Smooth muscle cell (in vitro differentiated cells): ENCODE data around the gene AOAH. TPM values are rescaled to one million over a fixed set of nuclear protein-coding genes. Genes with fewer than 3 reads are reported as not detected.
"Not testable (repeated sequence)": the region's sequence is repeated elsewhere in the genome, so short reads cannot be mapped to it uniquely, and the experiment has no call there.

ENCODE experiments used
- DNase-seq: peaks from one replicate; lab custom pipeline; 2025; ENCODE audit not compliant: unreplicated experiment; lab: John Stamatoyannopoulos, UW
- H2AFZ ChIP-seq: fragments of 200-600 bp; sonication (generic); 2 replicates; pipeline ENCODE4 v1.6.0; 2016; ENCODE audit warnings: antibody characterized with exemption, low read depth, mild to moderate bottlenecking
- H3F3A ChIP-seq: fragments of 200-600 bp; sonication (generic); 2 replicates; pipeline ENCODE4 v1.6.0; 2017; ENCODE audit warnings: antibody characterized with exemption, low read depth
- H3K27ac ChIP-seq: fragments of 200-600 bp; sonication (generic); 2 replicates; pipeline ENCODE4 v1.5.1; 2016; ENCODE audit warnings: low read depth, mild to moderate bottlenecking
- H3K27me3 ChIP-seq: fragments of 200-600 bp; sonication (generic); 2 replicates; pipeline ENCODE4 v1.6.1; 2016; ENCODE audit warnings: low read depth, mild to moderate bottlenecking
- H3K36me3 ChIP-seq: fragments of 200-600 bp; sonication (generic); 2 replicates; pipeline ENCODE4 v1.5.1; 2016; ENCODE audit warnings: low read depth
- H3K4me1 ChIP-seq: fragments of 200-600 bp; sonication (generic); 2 replicates; pipeline ENCODE4 v1.5.1; 2016; ENCODE audit warnings: low read depth
- H3K4me2 ChIP-seq: fragments of 200-600 bp; sonication (generic); 2 replicates; pipeline ENCODE4 v1.6.0; 2016; ENCODE audit warnings: mild to moderate bottlenecking
- H3K4me3 ChIP-seq: fragments of 200-600 bp; sonication (generic); 2 replicates; pipeline ENCODE4 v1.5.1; 2016; ENCODE audit warnings: mild to moderate bottlenecking
- H3K79me2 ChIP-seq: fragments of 200-600 bp; sonication (generic); 2 replicates; pipeline ENCODE4 v1.6.0; 2016; ENCODE audit warnings: low read depth, mild to moderate bottlenecking
- H3K9ac ChIP-seq: fragments of 200-600 bp; sonication (generic); 2 replicates; pipeline ENCODE4 v1.6.0; 2016; ENCODE audit warnings: low read depth
- H3K9me3 ChIP-seq: fragments of 200-600 bp; sonication (generic); replicated peaks from 2 replicates; pipeline ENCODE4 v1.5.1; 2016; ENCODE audit warnings: low read depth
- H4K20me1 ChIP-seq: fragments of 200-600 bp; sonication (generic); 2 replicates; pipeline ENCODE4 v1.6.0; 2016; ENCODE audit warnings: low read depth
- CTCF ChIP-seq: fragments of 200-600 bp; sonication (generic); IDR thresholded peaks from 2 replicates; pipeline ENCODE4 v1.5.1; 2017; ENCODE audit warnings: borderline replicate concordance, mild to moderate bottlenecking, antibody characterized with exemption; ENCODE audit not compliant: insufficient read depth, poor library complexity, severe bottlenecking
- WGBS: methylation state at CpG from one replicate; pipeline ENCODE4 v1.1.7; 2016; ENCODE audit warnings: low lambda C conversion rate; 5-methylcytosine and 5-hydroxymethylcytosine counted together
- polyA plus RNA-seq: library from polyadenylated mRNA; unstranded; fragments of >200 nt; fragmentation: Nextera tagmentation; extraction: Ambion mirVana; gene quantifications from 2 replicates; pipeline ENCODE4 v1.2.1, GENCODE V29; 2016
- total RNA-seq: library from RNA; depleted of rRNA; stranded (reverse); fragments of >200 nt; gene quantifications from 2 replicates; pipeline ENCODE4 v1.2.3, GENCODE V29; 2014

AOAH gene
- total and polyA plus RNA-seq, 2 experiments from 2014 or later, result not detected

- TF ChIP-seq CTCF, result no peak
Measured at GRCh38 chr7:36468370-36469101, 255.8 kb downstream of the AOAH start.

GRCh38 chr7:36466001-36466400 lies 258.3 kb downstream of the AOAH start:
- not testable (repeated sequence) for H3K79me2 ChIP-seq, H3K36me3 ChIP-seq, DNase-seq, H3K4me1 ChIP-seq, H3K27me3 ChIP-seq, H3K9me3 ChIP-seq, H3K4me2 ChIP-seq, H3K27ac ChIP-seq, H2AFZ ChIP-seq, H3F3A ChIP-seq, H3K4me3 ChIP-seq, H3K9ac ChIP-seq, H4K20me1 ChIP-seq
- WGBS, result 82% methylated on average over 5 of the region's 5 CpGs

More at GRCh38 chr7:36468370-36469101, 255.8 kb downstream of the AOAH start:
- Histone ChIP-seq H3K4me3 (no peak overlapping the region), H3K4me1 (no peaks in the 10 kb centered on the region), H3K27ac (no peak overlapping the region), H3K79me2 (no peaks in the 10 kb centered on the region), H3K27me3 (no peaks in the 10 kb centered on the region), H3F3A (no peaks in the 10 kb centered on the region), H4K20me1 (no peaks in the 10 kb centered on the region), H2AFZ (no peak overlapping the region), H3K9me3 (no peaks in the 10 kb centered on the region), H3K9ac (no peak overlapping the region), H3K36me3 (no peaks in the 10 kb centered on the region), H3K4me2 (no peak overlapping the region)
- WGBS, result 42% methylated on average over 2 of the region's 2 CpGs
- no peak for DNase-seq

- 95% methylated on average over 3 of the region's 3 CpGs for WGBS
Measured at GRCh38 chr7:36464271-36464670, 260.0 kb downstream of the AOAH start.

More at GRCh38 chr7:36464271-36464670, 260.0 kb downstream of the AOAH start:
- no peaks in the 10 kb centered on the region for H3K36me3 ChIP-seq
- DNase-seq, result no peak
- H3K9ac ChIP-seq, result no peak overlapping the region
- H4K20me1 ChIP-seq, result no peaks in the 10 kb centered on the region
- TF ChIP-seq CTCF, result no peak
- H3K4me1 ChIP-seq, result no peaks in the 10 kb centered on the region
- no peaks in the 10 kb centered on the region for H3K27me3 ChIP-seq
- H2AFZ ChIP-seq, result no peak overlapping the region
- no peaks in the 10 kb centered on the region for H3K9me3 ChIP-seq
- H3K4me2 ChIP-seq, result no peak overlapping the region
- H3K4me3 ChIP-seq, result no peak overlapping the region
- H3K79me2 ChIP-seq, result no peaks in the 10 kb centered on the region
- no peaks in the 10 kb centered on the region for H3F3A ChIP-seq
- H3K27ac ChIP-seq, result no peak overlapping the region
